D721Med (cell line): ENCODE results near the gene TUBAL3.

Experiments
- DNase-seq: peaks from one replicate; pipeline ENCODE4 v3.0.0; 2011; ENCODE audit warnings: low spot score; ENCODE audit not compliant: insufficient read length
- FAIRE-seq: peaks from 2 replicates; lab custom pipeline; 2011; peaks lifted over from hg19 to GRCh38; lab: Jason Lieb, UNC
- TF ChIP-seq, protein P1 (sequence below): IDR thresholded peaks from 2 replicates; pipeline ENCODE4 v1.5.1; 2012; ENCODE audit warnings: mild to moderate bottlenecking, control low read depth; ENCODE audit not compliant: insufficient read depth; ENCODE audit errors: missing control alignments

Gene TUBAL3

DNA sequence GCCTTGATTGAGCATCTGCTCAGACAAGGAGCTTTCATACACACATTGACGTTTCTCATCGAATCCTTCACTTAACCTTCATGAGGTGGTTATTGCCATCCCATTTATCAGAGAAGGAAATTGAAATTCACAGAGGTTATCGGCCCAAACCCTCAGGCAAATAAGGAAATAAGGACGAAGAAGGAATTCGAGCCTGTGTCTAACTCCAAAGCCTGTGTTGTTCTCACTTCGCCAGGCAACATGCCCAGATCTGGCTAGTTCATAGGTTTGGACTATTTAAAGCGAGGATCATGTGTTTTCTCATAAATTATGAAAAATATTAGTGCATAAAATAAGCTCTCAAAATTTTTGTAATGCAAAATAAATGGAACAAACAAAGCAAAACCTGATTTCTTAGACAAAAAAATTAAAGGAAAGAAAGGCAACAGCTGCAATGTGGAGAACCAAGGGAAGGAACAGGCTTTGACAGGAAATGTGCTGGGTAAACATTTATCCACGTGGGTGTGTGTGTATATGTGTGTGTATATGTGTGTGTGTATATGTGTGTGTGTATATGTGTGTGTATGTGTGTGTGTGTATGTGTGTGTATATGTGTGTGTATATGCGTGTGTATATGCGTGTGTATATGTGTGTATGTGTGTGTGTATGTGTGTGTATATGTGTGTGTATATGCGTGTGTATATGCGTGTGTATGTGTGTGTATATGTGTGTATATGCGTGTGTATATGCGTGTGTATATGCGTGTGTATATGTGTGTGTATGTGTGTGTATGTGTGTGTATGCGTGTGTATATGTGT, 35.1 kb downstream of the TUBAL3 start:
- FAIRE-seq, result no peak
- TF ChIP-seq, protein P1, sequence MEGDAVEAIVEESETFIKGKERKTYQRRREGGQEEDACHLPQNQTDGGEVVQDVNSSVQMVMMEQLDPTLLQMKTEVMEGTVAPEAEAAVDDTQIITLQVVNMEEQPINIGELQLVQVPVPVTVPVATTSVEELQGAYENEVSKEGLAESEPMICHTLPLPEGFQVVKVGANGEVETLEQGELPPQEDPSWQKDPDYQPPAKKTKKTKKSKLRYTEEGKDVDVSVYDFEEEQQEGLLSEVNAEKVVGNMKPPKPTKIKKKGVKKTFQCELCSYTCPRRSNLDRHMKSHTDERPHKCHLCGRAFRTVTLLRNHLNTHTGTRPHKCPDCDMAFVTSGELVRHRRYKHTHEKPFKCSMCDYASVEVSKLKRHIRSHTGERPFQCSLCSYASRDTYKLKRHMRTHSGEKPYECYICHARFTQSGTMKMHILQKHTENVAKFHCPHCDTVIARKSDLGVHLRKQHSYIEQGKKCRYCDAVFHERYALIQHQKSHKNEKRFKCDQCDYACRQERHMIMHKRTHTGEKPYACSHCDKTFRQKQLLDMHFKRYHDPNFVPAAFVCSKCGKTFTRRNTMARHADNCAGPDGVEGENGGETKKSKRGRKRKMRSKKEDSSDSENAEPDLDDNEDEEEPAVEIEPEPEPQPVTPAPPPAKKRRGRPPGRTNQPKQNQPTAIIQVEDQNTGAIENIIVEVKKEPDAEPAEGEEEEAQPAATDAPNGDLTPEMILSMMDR, result no peak

DNA sequence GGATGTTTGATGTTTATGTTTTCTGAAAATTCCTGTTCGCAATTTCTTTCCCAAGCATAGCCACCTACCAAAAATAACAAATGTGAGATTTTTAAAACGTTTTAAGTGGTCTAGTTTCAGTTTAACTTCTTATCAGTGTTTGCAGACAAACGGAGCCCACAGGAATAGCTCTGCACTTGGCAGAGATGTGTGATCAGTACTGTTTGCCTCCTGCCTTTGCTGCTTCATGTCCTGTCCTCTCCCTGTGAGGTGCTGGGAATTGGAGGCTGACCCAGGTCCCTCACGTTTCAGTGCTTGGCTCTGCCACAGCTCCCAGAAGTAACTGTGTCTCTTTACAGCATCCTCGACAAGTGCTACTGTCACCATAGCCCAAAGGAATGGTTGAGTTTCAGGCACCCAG, 38.7 kb downstream of the TUBAL3 start:
- TF ChIP-seq, protein P1, result no peak
- FAIRE-seq (no peak), DNase-seq (no peak)

More for the DNA sequence above, 35.1 kb downstream of the TUBAL3 start:
- no peak for DNase-seq

DNA sequence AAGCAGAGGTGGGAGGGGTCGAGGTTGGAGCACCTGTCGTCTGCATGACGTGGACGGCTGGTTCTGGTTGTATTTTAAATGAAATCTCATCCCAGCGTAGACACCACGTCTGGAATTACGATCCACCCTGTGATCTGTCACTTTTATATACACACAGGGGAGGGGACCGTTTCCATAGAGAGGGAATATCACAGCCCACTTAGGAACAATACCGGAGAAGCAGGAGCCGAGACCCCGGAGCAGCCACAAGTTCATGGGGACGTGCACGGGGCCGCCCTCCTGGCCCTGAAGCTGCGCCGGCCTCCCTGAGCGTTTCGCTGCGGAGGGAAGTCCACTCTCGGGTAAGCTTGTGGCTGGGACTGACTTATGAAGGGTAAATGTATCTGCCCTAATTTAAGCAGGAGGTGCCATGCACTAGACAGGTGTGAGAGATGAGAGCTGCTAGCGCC, 39.7 kb downstream of the TUBAL3 start, which contains the start of gene UCN3:
TSS of gene UCN3 (plus strand) at position 77 of the 449 bp plus-strand sequence. CDS start 8,755 bp downstream, outside the sequence.
- no peak for FAIRE-seq
- TF ChIP-seq, protein P1, result no peak
- no peak for DNase-seq

DNA sequence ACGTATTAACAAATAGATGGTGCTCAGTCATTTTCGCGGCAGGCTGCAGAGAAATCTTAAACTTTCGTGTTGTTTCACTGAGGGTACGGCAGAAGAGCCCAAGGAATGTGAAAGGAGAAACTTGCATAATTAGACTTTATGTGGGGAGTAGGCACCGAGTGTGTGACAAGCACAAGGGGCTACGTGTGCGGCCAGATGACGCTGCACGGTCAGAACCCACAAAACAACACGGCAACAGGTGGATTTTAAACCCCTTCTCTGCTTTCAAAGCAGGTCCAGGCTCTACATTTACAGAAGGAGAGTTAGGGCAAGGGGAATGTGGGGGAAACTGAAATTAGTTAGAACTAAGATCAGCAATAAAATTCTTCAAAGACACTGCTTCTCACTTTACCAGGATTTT, 40.3 kb downstream of the TUBAL3 start:
- DNase-seq (no peak), FAIRE-seq (no peak)
- TF ChIP-seq, protein P1, result no peak

DNA sequence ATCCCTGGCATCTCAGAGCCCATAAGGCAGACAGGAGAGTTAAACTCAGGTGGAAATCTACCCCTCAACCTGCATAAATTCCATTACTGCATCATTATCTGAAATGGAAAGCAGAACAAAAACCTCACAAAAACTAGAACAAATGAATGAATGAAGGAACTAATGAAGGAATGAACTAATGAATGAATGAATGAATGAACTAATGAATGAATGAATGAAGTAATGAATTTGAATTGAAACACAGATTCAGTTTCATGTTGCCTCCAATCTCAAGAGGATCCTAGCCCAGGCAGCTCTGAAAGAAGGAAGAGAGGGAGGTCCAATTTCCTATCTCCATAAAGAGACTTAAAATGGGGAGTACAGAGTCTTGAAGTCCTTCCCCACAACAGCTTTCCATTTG, 41.8 kb downstream of the TUBAL3 start:
- FAIRE-seq, result no peak

DNA sequence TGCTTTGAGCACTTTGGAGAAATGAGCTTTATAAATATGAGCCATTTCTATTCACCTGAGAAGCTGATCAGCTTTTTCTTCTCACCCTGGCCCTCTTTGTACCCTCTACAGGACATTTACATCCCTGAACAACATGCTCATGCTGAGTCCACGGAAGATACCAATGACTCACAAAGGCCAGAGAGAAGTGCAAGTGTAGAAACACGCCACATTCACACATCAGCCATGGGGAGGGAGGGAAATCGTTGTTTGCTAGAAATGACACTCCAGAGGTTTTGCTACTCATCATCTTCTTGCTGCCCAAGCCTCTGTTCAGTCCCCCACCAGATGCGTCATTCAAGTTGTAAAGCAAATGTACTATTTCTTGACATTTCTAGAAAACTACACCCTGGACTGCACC, 42.7 kb downstream of the TUBAL3 start:
- TF ChIP-seq, protein P1, result no peak
- FAIRE-seq (no peak), DNase-seq (no peak)

More for the DNA sequence above, 41.8 kb downstream of the TUBAL3 start:
- no peak for DNase-seq
- TF ChIP-seq, protein P1, result no peak
